HG02981 (cell line): ENCODE results near the gene TDRD12.

ENCODE experiments used
- ATAC-seq: cut with Tn5 transposase; IDR thresholded peaks from one replicate; pipeline ENCODE4 v1.9.1; 2021; ENCODE audit warnings: mild to moderate bottlenecking, moderate library complexity; ENCODE audit not compliant: unreplicated experiment

TDRD12 gene, protein sequence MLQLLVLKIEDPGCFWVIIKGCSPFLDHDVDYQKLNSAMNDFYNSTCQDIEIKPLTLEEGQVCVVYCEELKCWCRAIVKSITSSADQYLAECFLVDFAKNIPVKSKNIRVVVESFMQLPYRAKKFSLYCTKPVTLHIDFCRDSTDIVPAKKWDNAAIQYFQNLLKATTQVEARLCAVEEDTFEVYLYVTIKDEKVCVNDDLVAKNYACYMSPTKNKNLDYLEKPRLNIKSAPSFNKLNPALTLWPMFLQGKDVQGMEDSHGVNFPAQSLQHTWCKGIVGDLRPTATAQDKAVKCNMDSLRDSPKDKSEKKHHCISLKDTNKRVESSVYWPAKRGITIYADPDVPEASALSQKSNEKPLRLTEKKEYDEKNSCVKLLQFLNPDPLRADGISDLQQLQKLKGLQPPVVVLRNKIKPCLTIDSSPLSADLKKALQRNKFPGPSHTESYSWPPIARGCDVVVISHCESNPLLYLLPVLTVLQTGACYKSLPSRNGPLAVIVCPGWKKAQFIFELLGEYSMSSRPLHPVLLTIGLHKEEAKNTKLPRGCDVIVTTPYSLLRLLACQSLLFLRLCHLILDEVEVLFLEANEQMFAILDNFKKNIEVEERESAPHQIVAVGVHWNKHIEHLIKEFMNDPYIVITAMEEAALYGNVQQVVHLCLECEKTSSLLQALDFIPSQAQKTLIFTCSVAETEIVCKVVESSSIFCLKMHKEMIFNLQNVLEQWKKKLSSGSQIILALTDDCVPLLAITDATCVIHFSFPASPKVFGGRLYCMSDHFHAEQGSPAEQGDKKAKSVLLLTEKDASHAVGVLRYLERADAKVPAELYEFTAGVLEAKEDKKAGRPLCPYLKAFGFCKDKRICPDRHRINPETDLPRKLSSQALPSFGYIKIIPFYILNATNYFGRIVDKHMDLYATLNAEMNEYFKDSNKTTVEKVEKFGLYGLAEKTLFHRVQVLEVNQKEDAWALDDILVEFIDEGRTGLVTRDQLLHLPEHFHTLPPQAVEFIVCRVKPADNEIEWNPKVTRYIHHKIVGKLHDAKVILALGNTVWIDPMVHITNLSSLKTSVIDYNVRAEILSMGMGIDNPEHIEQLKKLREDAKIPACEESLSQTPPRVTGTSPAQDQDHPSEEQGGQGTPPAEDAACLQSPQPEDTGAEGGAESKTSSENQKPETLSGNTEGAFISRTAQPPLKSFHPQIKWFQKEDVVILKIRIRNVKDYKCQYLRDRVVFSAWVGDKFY (N-terminal part only)

DNA sequence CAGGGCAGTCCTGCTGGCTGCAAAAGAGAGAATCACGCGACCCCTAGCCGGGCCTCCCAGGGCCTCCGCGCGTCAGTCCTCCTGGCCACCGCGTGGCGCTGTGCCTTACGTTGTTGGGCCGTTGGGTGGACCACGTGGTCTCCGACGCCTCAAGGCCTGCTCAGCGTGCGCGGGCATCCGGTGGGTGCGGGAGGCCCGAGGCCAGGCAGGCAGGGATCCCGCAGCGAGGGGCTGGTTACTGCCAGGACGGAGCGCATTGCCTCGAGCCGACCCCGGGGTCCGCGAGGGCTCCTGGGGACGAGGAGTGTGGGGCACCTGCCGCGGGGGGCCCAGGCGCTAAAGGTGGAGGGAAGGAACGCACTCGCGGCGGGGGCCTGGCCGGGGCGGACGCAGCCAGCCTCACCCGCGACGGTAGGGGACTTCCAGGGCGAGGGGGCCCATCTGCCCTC lies at the start of gene TDRD12:
TDRD12 (plus strand) TSS at position 157 of the 449 bp plus-strand sequence. CDS start 306 bp downstream, outside the sequence.
- no peak for ATAC-seq

DNA sequence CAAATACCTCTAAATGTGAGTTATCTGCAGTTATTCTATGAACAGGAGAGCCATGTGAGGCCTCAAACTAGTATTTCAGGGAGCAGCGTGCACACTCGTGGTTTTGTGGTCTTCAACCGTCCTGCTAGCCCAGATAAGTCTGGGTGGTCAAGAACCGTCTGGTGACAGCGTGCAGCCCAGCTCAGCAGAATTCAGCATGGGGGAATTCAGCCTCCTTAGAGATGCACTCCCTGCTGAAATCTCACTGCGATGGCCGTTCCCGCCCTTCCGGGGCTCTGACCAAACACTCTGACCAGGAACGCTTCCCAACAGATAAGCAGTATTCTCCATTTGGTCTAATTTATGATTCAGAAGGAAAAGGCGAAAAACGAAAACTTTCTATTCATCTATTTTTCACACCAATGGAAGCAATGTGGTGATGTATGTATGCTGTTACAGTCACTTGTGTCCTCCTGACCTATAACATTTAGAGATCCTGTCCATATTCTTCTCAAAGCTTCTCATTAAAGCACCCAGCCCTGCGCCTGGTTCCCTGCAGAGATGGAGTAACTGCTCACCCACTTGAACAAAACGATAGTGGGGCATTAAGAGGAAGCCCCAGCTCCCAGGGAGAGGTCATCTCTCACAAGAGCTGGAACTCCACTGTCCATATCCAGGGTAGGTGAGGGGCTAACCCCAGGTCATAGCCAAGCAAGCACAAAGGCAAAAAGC lies 47.5 kb upstream of the TDRD12 start:
- ATAC-seq: no peak

DNA sequence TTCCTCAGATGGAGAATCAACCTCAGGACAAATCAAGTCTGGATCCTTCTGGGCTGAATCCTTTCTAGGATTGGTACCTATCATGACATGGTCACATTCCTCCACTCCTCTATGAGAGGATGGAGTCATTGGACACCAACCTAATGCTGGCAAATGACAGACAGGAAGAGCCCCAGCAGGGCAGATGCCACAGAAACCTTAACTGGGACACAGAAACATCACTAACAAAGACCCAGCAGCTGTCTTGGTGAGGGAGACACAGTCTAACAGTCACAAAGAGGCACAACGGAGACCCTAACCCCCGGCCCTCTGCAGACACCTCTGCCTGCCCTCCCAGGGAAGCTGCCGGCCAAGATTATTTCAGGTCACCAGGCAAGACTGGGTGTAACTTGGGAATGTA lies 46.7 kb upstream of the TDRD12 start:
- ATAC-seq: no peak

- ATAC-seq: no peak
Observed at GRCh38 chr19:32673573-32673972, 46.0 kb upstream of the TDRD12 start.

GRCh38 chr19:32674153-32674930 lies 45.2 kb upstream of the TDRD12 start:
- no peak for ATAC-seq

GRCh38 chr19:32674931-32675719 lies 44.4 kb upstream of the TDRD12 start, which contains the start of gene ANKRD27:
ANKRD27 (minus strand) TSS chr19:32675180; CDS start chr19:32659015, 16,165 bp downstream.
- peak; percentile 95 for ATAC-seq

DNA sequence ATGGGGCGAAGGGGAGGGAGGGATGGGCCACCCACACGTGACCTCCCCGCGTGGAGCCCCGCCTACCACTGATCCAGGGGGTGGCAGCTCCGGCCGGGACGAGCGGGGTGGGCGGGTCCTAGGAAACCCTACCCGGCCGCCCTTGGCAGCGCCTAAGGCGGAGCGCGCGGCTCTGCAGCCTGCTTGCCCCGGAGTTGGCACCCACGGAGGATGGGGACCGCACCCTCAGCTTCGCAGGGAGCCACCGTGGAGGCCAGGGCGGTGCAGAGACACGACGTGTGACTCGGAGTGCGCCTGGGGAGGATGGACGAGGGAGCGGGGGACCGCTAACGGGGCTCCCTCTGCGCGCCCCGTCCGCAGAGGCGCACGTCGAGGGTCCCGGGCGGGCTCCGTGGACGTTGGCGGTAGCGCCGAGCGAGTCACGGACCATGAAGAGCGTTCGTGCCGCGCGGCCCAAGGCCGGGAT lies 43.8 kb upstream of the TDRD12 start, which contains the start of gene RGS9BP:
RGS9BP (plus strand) TSS at position 129 of the 466 bp plus-strand sequence. CDS start 416 bp downstream, outside the sequence.
- ATAC-seq: no peak

- no peak for ATAC-seq
Observed at GRCh38 chr19:32676186-32676894, 43.2 kb upstream of the TDRD12 start.

DNA sequence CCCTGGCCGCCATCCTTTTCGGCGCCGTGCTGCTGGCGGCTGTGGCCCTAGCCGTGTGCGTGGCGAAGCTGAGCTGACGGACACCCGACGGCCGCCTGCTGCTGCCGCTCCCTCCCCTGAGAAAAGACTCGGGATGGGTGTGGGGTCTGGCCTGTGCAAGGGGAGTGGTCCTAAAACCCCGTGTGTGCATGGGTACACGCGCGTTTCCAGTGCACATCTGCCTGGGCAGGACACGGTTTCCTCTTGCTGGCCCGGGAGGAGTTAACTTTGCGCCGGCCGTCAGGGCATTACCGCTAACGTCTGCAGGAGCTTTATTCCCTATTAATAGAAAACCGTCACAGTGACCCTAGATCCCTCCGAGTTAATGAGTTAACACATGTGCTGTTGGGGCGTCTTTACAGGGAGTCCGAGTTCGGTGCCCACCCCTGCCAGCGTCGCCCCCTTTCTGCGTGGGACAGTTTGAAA lies 42.6 kb upstream of the TDRD12 start:
- ATAC-seq: no peak

- no peak for ATAC-seq
Observed at GRCh38 chr19:32677657-32678056, 41.9 kb upstream of the TDRD12 start.

- no peak for ATAC-seq
Observed at GRCh38 chr19:32680986-32681385, 38.6 kb upstream of the TDRD12 start.

DNA sequence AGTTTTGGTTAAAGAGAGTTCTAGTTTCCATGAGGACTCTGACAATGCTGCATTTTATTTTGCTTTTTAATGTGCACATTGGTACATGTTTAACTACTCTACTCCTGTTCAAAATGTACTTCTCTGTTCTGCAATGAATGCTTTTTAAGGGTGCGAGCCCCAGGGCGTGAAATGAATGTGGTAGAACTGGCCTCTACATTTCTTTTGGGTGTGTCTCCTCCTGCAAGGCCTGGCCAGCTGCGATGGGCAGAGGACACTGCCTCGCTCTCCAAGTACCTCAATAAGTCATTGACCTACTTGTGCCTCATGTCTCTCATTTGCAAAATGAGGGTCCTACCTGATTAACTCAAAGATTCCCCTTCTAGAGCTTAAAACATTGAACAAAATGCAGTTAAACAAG lies 37.2 kb upstream of the TDRD12 start:
- ATAC-seq: no peak

DNA sequence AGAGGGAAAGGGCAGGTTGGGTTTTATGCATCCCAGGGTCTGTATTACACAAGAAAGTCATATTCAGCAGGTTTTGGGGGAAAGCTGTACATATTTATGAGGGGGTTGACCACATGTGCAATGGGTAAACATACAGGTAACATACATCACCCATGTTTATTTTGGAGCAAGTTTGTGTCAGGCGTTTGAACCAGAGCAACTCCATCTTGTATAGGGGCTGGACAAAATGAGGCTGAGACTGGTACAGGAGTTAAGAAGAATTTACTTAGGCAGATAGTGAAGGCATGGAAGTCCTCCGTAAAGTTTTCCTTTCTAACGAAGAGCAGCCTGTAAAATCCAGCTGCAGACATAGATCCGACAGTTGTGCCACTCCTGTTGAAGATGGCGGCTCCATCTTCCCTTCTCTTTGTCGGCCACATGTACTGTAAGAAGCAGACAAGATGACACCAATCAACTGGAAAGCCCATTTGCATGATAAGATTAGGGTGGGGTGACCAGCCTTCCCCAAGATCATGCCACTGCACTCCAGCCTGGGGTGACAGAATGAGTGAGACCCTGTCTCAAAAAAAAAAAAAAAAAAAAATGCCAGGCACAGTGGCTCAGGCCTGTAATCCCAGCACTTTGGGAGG lies 32.6 kb upstream of the TDRD12 start:
- no peak for ATAC-seq

DNA sequence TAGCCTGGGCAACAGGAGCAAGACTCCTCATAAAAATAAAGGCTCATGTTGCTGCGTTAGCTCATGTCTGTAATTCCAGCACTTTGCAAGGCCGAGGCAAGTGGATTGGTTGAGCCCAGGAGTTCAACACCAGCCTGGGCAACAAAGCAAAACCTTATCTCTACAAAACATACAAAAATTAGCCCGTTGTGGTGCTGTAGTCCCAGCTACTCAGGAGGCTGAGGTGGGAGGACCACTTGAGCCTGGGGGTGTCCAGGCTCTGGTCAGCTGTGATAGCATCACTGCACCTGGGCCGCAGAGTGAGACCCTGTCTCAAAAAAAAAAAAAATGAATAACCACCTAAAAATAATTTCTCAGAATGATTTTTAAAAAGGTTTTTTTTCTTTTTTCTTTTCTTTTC lies 31.9 kb upstream of the TDRD12 start:
- ATAC-seq: no peak

GRCh38 chr19:32688311-32688710 lies 31.3 kb upstream of the TDRD12 start:
- no peak for ATAC-seq

DNA sequence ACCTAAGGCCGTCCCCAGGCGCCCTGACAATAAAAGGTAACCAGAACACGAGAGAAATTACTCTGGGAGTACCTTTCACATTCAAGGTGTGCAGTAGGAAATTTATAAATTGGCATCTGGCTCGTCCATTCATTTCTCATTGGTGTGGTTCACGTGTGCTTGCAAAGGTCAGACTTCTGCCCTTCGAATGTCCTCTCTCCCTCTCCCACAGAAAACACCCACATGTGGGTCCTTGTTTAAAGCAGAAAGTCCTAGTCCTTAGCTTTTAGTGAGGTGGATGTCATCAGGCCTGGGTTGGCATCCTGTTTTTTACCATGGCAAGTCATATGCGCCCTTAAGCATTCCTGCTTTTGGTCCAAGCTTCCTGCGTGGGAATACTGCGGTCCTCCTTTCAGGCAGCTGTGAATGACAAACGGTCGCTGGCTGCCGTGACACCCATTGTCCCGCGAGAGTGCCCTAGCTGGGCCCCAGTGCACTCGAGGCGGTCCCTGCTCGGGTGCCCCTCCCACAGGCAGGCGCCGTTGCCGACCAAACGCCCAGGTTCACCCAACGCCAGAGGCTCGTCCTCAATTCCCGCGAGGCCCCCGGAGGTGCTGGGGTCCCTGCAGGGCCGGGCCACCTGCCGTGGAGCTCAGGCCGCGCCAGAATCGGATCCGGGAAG lies 28.1 kb upstream of the TDRD12 start, which contains the start of gene NUDT19:
NUDT19 (plus strand) TSS at position 531 of the 661 bp plus-strand sequence. CDS start 140 bp downstream, outside the sequence.
- peak; percentile 86 for ATAC-seq
